ENCODE results near the gene TMEFF2.

TMEFF2 gene

DNA sequence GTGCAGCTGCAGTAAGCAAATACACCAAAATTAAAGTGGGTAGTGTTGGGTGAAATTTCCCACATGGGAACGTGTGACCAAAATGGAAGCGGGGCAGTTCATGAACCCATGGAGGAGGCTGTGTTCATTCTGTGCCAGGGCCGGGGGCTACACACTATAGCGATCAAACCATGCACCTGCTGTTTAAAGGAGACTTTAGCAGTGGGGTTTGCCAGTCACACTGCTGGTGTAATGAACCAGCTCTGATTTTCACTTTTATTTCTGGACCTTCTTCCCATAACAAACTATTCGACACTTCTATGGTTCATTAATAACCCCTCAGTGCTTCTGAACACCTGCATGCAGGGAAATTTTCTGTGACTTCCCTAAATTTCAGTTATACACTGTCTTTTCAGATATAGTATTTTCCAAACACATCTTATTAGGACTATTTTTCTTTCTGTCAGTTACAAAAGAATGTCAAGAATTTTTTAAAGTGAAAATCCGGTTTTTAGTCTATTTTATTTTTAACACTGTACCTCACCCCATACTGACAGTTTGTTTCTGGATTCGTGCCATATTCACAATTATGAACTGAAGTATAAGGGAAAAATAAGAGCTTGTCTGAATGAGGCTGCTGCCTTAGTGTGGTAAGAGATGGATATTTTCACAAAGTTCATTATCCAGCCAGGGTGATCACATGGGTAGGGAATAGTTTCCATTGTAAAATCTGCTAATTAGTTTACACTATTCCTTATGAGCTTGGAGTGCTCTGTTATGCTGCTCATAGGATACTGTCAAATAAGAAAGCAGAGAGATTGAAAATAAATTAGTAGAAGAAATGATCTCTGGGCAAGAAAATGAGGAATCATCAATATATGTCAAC is 236.5 kb downstream of the TMEFF2 start:
- no peak for DNase-seq

DNA sequence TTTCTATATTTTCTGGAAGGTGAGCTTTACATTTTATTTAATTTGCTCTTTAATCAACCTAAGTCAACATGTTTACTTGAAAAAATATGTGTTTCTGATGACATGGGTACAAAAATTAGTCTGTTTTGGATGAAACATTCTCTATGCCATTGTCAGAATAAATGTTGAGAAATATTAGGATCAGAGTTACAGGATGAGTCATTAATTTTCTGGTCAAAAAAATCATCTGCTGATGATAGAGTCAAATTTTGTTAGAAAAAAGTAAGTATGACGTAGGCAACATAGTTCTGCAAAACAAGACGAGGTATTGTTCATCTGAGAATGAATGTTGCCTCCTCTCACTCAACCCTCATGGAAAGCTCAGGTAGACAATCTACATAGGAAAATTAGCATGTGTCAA is 240.3 kb downstream of the TMEFF2 start:
- no peak for DNase-seq

DNA sequence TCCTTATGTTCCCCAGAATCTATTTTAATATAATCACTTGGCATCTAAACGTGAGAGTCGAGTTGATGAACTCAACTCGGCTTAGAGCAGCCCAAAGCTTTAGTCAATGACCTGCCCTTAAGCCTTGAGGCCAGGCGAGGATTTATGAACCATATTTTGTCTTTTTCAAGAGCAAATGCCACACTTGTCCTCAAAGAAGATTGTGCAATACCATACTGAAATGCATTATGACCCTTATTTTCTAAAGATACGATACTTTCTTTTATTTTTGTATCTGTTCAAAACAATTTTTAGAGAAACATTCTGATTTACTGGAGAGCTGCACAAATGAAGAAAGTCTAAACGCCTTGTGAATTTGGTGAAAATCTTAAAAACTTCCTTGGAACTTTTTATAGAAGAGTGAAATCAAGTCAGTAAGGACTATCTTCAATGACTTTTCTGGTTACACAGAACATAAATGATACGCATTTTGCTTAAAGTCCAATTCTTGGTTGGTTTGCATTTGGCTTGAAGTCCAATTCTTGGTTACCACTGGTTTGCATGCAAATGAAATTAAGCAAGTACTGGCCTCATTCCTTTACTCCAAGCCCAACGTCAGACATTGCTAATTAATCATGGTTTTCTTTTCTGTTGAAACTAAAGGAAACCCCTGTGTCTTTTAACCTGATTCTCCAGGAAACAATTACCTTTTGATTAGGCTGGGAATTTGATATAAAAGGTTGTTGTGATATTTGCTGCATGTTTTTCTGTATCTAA is 242.0 kb downstream of the TMEFF2 start:
- no peak for DNase-seq

DNA sequence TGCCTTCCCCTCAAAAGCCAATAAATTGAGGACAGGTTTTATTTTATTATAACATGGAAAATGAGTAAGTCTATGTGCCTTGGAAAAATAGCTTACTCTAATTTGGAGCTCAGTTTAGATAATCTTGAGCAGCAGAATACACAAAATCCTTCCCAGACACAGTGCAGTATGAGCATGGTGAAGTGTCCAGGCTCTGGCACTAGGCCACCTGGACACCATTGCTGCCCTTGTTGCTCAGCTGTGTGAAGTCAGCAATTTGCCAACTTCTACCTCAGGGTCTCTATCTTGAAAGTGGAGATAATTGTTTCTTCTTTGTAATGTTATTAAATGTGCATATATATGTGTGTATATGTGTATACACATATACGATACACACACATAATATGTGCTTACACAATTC is 242.9 kb downstream of the TMEFF2 start:
- DNase-seq = no peak

DNA sequence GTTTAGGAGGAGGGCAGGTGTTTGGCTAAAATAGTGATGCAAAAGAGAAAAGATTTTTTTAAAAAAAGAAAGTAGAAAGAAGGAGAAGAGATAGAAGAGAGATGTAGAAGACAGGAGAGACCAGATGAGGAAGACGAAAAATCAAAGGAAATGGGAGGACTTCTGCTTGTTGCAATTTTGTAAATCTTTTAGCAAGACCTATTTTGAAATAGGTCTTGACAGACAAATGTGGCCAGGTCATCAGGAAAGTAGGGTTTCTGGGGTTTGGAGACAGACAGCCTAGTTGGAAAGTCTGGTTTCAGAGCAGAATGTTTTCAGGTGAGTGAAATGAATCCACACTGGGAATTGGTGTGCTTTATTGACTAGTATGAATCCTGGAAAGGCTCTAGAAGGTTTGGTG is 243.4 kb downstream of the TMEFF2 start:
- DNase-seq = no peak

DNA sequence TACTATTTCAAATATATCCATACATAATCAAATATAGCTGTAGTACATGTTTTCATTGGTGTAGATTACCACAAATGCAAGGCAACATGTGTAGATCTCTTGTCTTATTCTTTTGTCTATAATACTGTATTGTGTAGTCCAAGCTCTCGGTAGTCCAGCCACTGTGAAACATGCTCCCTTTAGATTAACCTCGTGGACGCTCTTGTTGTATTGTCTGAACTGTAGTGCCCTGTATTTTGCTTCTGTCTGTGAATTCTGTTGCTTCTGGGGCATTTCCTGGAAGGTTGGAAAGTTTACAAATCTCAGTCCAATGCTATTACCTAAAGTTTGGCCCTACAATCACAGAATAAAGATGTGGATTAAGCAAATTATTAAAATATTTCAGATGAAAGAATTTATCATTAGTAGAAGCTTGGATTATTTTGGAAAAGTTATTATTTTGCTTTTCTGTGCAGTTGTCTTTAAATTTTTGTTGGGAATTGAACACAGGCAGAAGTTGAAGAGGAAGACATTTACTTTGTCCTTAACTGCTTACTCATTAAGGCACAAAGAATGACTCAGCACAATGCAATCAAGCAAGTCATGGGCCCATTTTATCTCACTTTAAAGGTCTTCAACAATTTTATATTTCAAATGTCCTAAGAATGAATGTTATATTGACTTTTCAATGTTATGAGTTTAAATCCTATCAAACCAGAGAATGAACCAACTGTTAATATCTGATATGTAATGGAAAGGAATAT is 244.4 kb downstream of the TMEFF2 start:
- DNase-seq = no peak

DNA sequence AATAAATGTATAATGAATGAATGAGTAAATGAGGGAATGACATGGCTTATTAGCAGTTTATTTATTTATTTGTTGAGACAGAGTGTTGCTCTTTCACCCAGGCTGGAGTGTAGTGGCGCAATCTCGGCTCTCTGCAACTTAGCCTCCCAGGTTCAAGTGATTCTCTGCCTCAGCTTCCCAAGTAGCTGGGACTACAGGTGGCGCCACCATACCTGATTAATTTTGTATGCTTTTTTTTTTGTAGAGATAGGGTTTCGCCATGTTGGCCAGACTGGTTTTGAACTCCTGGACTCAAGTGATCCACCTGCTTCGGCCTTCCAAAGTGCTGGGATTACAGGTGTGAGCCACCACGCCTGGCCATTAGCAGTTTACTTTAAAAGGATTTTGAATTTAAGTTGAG is 247.5 kb downstream of the TMEFF2 start:
- DNase-seq = no peak

DNA sequence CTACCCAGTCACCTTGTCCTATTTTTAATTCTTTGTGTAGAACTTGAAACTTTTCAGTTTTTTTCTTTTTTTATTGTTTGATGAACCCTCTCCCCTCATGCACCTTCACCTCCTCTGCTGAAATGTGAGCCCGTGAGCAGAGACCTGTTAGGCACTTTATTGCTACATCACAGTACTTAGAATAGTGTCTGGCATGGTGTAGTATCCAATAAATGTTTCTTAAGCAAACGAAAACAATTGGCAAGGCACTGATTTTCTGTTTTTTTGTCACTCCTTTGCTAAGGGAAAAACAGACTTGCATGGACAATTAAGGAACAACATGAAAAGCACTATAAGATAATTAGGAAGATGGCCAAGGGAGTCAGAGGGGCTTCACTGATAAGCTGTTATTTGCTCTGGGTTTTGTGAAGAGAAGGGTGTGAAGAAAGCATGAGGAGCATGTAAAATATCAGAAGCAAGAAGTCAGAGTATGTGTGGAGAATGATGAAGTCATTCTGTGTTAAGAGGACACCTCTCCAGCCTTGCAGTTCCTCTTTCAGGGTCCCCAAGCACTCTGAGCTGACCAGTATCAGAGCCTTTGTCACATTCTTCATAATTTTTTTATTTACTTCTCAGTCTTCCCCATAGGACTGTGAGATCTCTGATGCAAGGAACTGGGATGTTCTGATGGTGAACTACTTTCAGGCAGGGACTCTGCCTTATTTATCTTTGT is 248.1 kb downstream of the TMEFF2 start:
- no peak for DNase-seq

DNA sequence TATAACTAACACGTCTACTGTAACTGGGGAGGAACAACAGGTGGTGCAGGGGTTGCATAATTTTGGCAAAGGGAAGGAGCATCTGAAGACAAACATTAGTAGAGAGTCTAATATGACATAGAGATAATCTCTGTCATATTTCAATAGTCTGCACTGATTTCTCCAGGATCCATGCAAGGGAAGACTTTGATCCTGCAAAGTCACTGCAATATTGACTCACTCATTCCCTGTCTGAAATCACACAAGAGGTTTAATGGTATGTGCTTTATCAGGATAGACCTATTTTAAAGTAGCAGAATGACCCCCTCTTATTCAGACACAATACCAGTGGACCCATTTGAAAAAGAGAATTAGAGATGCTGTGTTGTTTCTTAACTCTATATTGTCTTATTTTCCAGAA is 249.1 kb downstream of the TMEFF2 start:
- DNase-seq = no peak

DNA sequence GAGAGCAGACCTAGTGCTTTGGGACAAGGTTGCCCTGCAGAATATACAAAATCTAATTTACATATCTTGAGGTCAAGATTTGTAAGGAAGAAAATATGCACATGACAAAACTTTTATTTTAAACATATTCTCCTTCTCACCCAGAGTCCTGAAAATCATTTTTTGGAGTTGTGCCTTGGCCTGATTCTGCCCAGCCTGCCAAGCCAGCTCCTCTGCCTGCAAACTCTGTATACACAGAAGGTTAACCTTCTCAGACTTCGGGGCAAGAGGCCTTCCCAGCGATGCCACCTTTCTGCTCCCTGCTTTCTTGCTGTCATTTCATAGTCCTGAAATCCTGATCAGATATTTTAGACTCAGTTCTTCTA is 252.0 kb downstream of the TMEFF2 start:
- DNase-seq = no peak

DNA sequence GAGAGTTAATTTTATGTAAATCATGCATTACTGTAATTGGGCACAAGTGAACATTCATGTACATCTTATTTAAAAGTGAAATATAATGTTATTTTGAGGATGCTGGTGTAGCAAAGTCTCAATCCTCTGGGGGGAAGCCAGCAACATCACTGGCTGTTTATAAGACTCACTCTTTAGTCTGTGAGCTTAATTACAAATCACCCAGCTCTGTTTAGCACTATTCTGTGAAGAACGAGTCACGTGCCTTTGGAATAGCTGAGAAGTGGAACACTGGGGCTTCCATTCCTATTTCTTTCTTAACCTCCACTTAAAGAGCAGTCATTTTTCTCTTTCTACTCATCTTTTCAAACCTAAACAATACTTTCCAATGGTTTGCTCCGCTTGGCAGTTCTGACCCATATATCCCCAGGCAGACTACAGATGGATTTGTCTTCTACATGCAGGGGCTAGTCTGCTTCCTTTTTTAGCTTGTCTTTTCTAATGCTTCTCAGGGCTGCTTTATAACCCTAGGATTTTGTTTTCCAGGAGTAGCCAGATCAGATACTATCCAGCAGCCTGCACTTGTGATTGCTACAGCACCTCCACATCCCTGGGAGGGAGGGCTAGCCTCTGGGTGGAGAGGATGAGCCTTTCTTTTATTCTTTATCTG is 252.5 kb downstream of the TMEFF2 start:
- DNase-seq = no peak

DNA sequence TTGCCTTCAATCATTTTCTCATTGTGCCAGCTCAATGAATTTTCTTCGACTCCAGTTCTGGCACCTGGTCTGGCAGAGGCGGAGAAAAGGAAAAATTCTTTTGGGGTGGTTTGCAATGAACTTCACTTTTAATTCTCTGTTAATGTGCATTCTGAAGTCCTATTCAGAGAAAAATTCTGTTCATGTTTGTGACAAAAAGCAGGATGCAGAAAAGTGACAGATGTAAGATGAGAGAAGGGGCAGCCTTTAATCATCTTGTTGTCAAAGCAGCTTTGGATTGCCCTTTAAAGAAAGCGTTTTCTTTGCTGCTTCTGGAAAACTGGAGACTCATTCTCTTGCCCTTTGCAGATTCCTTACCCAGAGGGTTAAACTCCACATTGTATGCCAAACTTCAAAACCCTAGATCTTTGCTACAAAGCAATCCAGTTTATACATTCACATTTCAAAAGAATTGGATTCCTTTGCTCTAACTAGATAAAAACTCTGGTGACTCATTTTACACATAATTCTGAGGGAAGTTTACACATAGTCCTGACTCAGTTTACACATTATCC is 253.3 kb downstream of the TMEFF2 start:
- no peak for DNase-seq

DNA sequence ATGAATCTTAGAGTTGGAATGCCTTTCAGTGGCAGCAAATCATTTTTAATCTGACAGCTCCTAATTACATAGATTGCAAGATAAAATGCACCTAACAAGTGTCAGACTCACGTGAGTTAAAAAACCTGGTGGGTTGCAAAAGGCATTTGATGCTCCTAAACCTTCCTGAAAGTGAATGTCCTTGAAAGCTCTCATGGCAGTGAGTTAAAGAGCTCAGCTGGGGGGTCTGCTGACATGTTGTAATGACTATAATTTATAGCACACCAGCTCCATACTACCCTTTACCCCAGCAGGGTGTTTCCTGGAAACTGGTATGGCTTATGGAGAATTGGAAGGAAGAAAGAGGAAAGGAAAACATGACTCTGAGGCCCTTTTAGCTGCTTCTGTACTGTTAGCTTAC is 256.0 kb downstream of the TMEFF2 start:
- no peak for DNase-seq

DNA sequence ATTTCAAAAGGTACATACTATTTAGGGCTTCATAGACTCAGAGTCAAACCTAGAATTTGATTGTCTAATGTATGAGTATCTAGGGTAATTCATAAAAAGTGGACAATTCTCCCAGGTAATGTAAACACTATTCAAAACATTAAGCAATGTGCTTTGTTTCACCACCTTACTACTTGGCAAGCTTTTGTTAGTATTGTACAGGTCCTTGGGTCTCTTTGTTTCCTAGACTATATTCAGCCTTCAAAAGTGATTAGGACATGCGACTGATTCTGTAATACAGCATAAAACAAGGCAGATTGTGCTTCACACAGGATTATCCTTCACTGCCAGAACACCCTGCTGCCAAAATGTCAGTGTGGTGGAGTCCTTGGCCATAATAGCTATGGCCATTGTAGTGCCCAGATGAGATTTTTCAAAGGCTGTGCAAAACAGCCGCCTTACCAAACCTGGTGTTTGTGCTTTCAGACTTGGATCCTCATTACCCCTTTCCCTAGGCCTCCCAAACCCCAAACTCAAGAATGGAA is 257.8 kb downstream of the TMEFF2 start:
- no peak for DNase-seq

DNA sequence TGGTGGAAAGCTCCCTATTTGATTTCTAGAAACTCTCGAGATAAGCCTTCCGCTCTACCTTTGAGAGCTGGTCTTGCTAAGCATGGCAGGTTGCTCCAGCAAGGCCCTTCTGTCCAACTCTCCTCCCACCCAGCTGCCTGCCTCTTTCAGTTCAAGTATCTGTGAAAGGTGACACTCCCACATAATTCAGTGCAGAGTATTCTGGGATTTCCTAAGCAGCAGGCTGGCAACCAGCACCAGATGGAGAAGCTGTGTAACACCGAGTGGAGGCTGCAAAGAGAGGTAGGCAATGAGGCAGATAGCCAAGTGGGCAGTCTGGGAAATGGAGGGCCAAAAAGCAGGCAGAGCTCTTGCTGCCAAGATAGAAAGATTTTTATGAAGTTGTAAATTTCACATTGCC is 259.5 kb downstream of the TMEFF2 start:
- no peak for DNase-seq

DNA sequence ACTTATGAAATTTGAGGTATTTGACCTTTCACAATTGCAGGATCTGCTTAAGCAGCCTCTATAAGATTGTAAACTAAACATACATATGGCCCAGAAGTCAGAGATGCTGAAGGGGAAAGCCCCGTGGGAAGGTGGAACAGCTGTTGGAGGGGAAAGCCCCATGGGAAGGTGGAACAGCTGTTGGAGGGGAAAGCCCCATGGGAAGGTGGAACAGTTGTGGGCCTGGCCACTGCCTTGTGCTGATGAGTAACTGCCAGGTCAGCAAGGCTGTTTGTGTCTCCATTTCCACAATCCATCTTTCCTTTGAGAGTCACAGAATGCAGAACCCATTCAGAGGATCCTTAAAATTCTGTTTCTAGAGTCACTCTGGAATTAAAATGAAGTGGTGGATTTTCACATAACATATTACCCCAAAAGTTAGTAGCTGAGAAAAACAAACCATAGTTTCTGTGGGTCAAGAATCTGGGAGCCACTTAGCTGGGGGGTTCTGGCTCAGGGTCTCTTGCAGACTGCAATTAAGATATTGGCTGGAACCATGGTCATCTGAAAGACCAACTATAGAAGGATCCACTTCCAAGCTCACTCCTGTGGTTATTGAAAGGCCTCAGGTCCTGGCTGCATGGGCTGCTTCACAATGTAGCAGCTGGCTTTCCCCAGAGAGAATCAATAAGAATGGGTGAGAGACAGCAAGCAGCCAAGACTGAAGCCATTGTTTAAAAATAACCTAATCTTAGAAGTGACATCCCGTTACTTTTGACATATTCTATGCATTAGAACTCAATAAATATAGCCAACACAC is 261.2 kb downstream of the TMEFF2 start:
- no peak for DNase-seq

DNA sequence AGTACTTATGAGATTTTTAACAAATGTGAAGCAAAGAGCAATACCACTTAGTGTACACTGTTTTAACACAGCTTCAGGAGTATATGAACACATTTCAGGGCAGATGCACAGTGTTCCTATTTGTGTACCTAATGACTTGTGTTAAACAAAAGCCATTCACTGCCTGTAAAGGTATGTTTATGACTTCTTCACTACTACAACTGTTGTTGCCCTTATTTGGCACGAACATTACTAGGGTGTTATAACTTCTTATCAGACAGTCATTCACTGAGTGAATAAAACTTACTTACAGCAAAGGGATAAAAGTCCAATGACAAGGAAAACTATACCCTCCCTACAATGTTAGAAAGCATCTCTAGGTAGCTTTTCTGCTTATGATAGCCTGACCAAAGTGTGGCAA is 262.4 kb downstream of the TMEFF2 start:
- no peak for DNase-seq

DNA sequence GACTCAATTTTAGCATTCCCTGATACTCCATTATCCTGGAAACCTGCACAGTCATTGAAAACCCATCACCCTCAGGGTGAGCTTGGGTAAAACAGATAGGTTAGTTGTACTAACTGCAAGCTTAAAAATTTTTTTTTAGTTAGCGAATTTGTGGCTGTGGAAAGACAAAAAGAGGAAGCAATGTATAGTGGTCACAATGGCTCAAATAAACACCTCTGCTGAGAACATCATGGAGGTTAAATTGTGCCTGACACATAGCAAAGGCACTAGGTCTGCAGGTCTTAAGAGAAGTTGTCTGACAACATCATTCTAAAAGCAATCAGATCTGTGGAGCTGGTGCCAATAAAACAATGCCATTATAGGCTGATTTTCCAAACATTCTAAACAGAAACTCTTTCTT is 263.4 kb downstream of the TMEFF2 start:
- DNase-seq = no peak

DNA sequence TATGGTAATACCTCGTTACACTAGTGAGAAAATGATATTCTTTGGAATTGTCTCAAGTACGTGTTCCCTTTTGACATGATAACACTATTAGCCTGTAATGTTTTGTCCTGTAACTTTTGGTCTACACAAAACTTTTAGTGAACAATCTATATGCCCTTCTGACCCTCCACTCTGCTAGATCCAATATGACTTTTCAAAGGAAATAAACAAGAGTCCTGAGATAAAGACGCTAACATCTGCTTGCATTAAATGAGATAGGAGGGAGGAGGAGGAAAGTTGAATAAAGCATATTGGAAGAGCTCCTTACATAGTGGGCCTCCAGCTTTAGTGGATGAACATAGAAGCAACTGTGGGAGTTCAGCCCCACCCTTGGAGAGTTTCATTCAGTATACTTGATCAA is 264.5 kb downstream of the TMEFF2 start:
- no peak for DNase-seq

DNA sequence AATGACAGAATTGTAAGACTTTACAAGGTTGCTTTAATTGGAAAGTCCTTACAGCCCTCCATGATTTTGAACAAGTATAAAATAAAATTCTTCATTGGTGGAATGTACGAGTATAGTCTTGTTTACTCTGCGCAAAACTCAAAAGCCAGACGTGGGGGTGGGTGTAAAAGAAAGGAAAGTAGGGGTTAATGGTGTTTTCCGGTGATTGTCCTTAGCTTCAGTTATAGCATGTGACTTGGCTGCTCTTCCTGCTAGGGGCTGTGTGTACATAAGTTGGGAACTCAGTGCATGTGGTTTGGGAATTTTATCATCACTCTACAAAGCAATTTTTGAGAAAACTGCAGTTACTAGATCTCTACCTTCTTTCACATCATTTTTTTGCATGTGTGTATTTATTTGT is 265.4 kb downstream of the TMEFF2 start:
- no peak for DNase-seq

DNA sequence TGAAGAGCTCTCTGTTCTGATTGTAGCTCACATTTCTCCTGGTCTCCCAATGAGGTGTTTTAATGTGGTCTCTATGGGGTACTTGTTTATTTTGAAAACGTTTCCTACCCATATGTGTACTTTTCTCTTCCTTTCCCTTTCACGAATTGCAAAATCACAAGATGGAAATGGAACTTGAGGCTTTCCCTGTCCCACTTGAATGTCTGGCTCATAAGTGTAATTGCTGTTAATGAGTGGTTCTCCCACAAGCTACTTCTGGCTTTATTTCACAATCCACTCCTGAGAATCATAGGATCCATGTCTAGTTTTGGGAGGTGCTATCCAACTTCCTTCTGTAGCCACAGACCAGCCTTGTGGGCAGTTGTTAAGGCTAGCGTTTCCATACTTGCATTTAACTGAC is 266.7 kb downstream of the TMEFF2 start:
- DNase-seq = no peak
